Measurements from ENCODE around the gene SAA2. TPM values are rescaled to one million over a fixed set of nuclear protein-coding genes. Genes with fewer than 3 reads are reported as not detected.
"Not testable (repeated sequence)": the region's sequence is repeated elsewhere in the genome, so short reads cannot be mapped to it uniquely, and the experiment has no call there.

The SAA2 gene
- total RNA-seq, 1 donor from 2014 or later, result not detected

- H3K27me3 Mint-ChIP-seq (ENCODE audit: unreplicated experiment), result no peaks in the 10 kb centered on the region
- no peak for DNase-seq (ENCODE audit: low spot score)
- H3K36me3 Mint-ChIP-seq (ENCODE audit: low read depth, unreplicated experiment), result peaks cover 16% of the 10 kb centered on the region
- H3K9me3 Mint-ChIP-seq (ENCODE audit: unreplicated experiment), result no peaks in the 10 kb centered on the region
- no peak overlapping the region for H3K4me3 Mint-ChIP-seq (ENCODE audit: unreplicated experiment)
- no peaks in the 10 kb centered on the region for H3K4me1 Mint-ChIP-seq (ENCODE audit: unreplicated experiment)
- H3K27ac Mint-ChIP-seq (ENCODE audit: unreplicated experiment), result no peak overlapping the region
- TF ChIP-seq CTCF (IDR thresholded peaks at IDR 0.05; ENCODE audit: unreplicated experiment), result no peak
Measured at GRCh38 chr11:18282626-18283025, 34.2 kb upstream of the SAA2 start.

GRCh38 chr11:18280438-18281045 is 32.1 kb upstream of the SAA2 start:
- Mint-ChIP-seq H3K9me3 (ENCODE audit: unreplicated experiment) (no peaks in the 10 kb centered on the region), H3K27ac (ENCODE audit: unreplicated experiment) (no peak overlapping the region), H3K4me3 (ENCODE audit: unreplicated experiment) (no peak overlapping the region), H3K27me3 (ENCODE audit: unreplicated experiment) (no peaks in the 10 kb centered on the region), H3K4me1 (ENCODE audit: unreplicated experiment) (no peaks in the 10 kb centered on the region), H3K36me3 (ENCODE audit: low read depth, unreplicated experiment) (peaks cover 6% of the 10 kb centered on the region)
- no peak for TF ChIP-seq CTCF (IDR thresholded peaks at IDR 0.05; ENCODE audit: unreplicated experiment)
- no peak for DNase-seq (ENCODE audit: low spot score)

GRCh38 chr11:18277565-18278271 is 29.2 kb upstream of the SAA2 start:
- Mint-ChIP-seq H3K4me1 (ENCODE audit: unreplicated experiment) (no peaks in the 10 kb centered on the region), H3K27me3 (ENCODE audit: unreplicated experiment) (no peaks in the 10 kb centered on the region), H3K9me3 (ENCODE audit: unreplicated experiment) (no peaks in the 10 kb centered on the region), H3K27ac (ENCODE audit: unreplicated experiment) (no peak overlapping the region), H3K36me3 (ENCODE audit: low read depth, unreplicated experiment) (peaks cover 10% of the 10 kb centered on the region), H3K4me3 (ENCODE audit: unreplicated experiment) (no peak overlapping the region)
- DNase-seq (ENCODE audit: low spot score), result no peak
- TF ChIP-seq CTCF (IDR thresholded peaks at IDR 0.05; ENCODE audit: unreplicated experiment), result no peak

GRCh38 chr11:18271206-18271605 is 22.7 kb upstream of the SAA2 start:
- H3K27ac Mint-ChIP-seq (ENCODE audit: unreplicated experiment), result no peak overlapping the region
- H3K36me3 Mint-ChIP-seq (ENCODE audit: low read depth, unreplicated experiment), result peaks cover 11% of the 10 kb centered on the region
- no peak for TF ChIP-seq CTCF (IDR thresholded peaks at IDR 0.05; ENCODE audit: unreplicated experiment)
- H3K9me3 Mint-ChIP-seq (ENCODE audit: unreplicated experiment), result no peaks in the 10 kb centered on the region
- DNase-seq (ENCODE audit: low spot score), result no peak
- no peaks in the 10 kb centered on the region for H3K27me3 Mint-ChIP-seq (ENCODE audit: unreplicated experiment)
- H3K4me3 Mint-ChIP-seq (ENCODE audit: unreplicated experiment), result no peak overlapping the region
- no peaks in the 10 kb centered on the region for H3K4me1 Mint-ChIP-seq (ENCODE audit: unreplicated experiment)

GRCh38 chr11:18270102-18270501 is 21.6 kb upstream of the SAA2 start:
- no peaks in the 10 kb centered on the region for H3K27me3 Mint-ChIP-seq (ENCODE audit: unreplicated experiment)
- no peak for DNase-seq (ENCODE audit: low spot score)
- no peak for TF ChIP-seq CTCF (IDR thresholded peaks at IDR 0.05; ENCODE audit: unreplicated experiment)

GRCh38 chr11:18269252-18269651 is 20.8 kb upstream of the SAA2 start:
- H3K4me3 Mint-ChIP-seq (ENCODE audit: unreplicated experiment); H3K9me3 Mint-ChIP-seq (ENCODE audit: unreplicated experiment); H3K27ac Mint-ChIP-seq (ENCODE audit: unreplicated experiment); H3K27me3 Mint-ChIP-seq (ENCODE audit: unreplicated experiment); DNase-seq (ENCODE audit: low spot score); H3K4me1 Mint-ChIP-seq (ENCODE audit: unreplicated experiment); H3K36me3 Mint-ChIP-seq (ENCODE audit: low read depth, unreplicated experiment): not testable (repeated sequence)

More at GRCh38 chr11:18270102-18270501, 21.6 kb upstream of the SAA2 start:
- no peaks in the 10 kb centered on the region for H3K4me1 Mint-ChIP-seq (ENCODE audit: unreplicated experiment)
- peaks cover 8% of the 10 kb centered on the region for H3K36me3 Mint-ChIP-seq (ENCODE audit: low read depth, unreplicated experiment)
- H3K27ac Mint-ChIP-seq (ENCODE audit: unreplicated experiment), result no peak overlapping the region
- no peaks in the 10 kb centered on the region for H3K9me3 Mint-ChIP-seq (ENCODE audit: unreplicated experiment)
- H3K4me3 Mint-ChIP-seq (ENCODE audit: unreplicated experiment), result no peak overlapping the region

- H3K27me3 Mint-ChIP-seq (ENCODE audit: unreplicated experiment); H3K36me3 Mint-ChIP-seq (ENCODE audit: low read depth, unreplicated experiment); DNase-seq (ENCODE audit: low spot score); H3K27ac Mint-ChIP-seq (ENCODE audit: unreplicated experiment); H3K4me3 Mint-ChIP-seq (ENCODE audit: unreplicated experiment); H3K4me1 Mint-ChIP-seq (ENCODE audit: unreplicated experiment); H3K9me3 Mint-ChIP-seq (ENCODE audit: unreplicated experiment): not testable (repeated sequence)
Measured at GRCh38 chr11:18267335-18268133, 19.1 kb upstream of the SAA2 start.

All from endothelial cell (in vitro differentiated cells).